Immature natural killer cell (primary cell): ENCODE measurements around the gene HCK. TPM values are rescaled to one million over a fixed set of nuclear protein-coding genes. Genes with fewer than 3 reads are reported as not detected.

ENCODE experiments used
- DNase-seq, 3 donors: peaks; one replicate each; pipeline ENCODE4 v3.0.0; 2022; ENCODE audit warnings: mixed read lengths in 1 of 3
- H3K27ac Mint-ChIP-seq, 6 donors: one replicate each; pipeline ENCODE4 v1.8.0; 2020; ENCODE audit warnings: mixed read lengths in 6 of 6, mild to moderate bottlenecking in 5 of 6, inconsistent platforms in 4 of 6, moderate library complexity in 3 of 6
- H3K27me3 Mint-ChIP-seq, 3 donors: one replicate each; pipeline ENCODE4 v1.8.0; 2020 to 2021; ENCODE audit warnings: low read depth in 3 of 3, mild to moderate bottlenecking in 3 of 3, mixed read lengths in 3 of 3, moderate library complexity in 3 of 3, inconsistent platforms in 1 of 3
- H3K36me3 Mint-ChIP-seq, 3 donors: one replicate each; pipeline ENCODE4 v1.8.0; 2020; ENCODE audit warnings: mixed read lengths in 3 of 3, inconsistent platforms in 2 of 3, mild to moderate bottlenecking in 2 of 3
- H3K4me1 Mint-ChIP-seq, 2 donors: one replicate each; pipeline ENCODE4 v1.8.0; 2020; ENCODE audit warnings: inconsistent platforms in 2 of 2, mild to moderate bottlenecking in 2 of 2, mixed read lengths in 2 of 2, moderate library complexity in 1 of 2
- H3K4me3 Mint-ChIP-seq, 5 donors: one replicate each; pipeline ENCODE4 v1.8.0; 2020; ENCODE audit warnings: mild to moderate bottlenecking in 5 of 5, mixed read lengths in 5 of 5, inconsistent platforms in 3 of 5, moderate library complexity in 3 of 5
- H3K9me3 Mint-ChIP-seq, 6 donors: one replicate each; pipeline ENCODE4 v1.8.0; 2020; ENCODE audit warnings: mild to moderate bottlenecking in 6 of 6, mixed read lengths in 6 of 6, inconsistent platforms in 4 of 6, moderate library complexity in 3 of 6
- polyA plus RNA-seq, 3 donors: library from polyadenylated mRNA; unstranded; fragments of 300-500 nt; fragmentation: Illumina TruSeq; gene quantifications; one replicate each; pipeline ENCODE4 v1.2.3, GENCODE V29; 2021

HCK gene
- polyA plus RNA-seq, 3 donors from 2014 or later, result 1.7 to 8.8 (median 7.3) TPM

DNA sequence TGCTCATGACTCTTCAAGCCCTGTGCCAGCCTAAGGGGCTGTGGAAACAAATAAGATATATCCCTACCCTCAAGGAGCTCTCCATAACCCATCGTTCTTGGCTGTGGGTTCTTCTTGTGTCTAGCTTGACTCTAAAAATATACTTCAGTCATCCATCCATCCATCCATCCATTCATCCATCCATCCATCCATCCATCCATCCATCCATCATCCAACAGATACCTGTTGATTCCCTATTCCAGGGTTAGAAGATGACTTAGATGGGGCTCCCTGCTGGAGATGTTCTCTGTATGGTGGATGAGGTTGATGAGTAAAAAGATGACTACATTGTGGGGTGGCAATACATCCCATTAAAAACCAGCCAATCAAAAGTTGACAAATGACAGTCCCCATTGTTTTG, 23.5 kb downstream of the HCK start:
- Mint-ChIP-seq H3K4me3 (no peak overlapping the region), H3K36me3 (no peaks in the 10 kb centered on the region), H3K9me3 (peaks cover 0 to 1% (median 0%) of the 10 kb centered on the region in 6 donors), H3K27ac (no peak overlapping the region), H3K27me3 (peaks cover 0 to 5% (median 4%) of the 10 kb centered on the region in 3 donors), H3K4me1 (no peaks in the 10 kb centered on the region)
- no peak for DNase-seq

DNA sequence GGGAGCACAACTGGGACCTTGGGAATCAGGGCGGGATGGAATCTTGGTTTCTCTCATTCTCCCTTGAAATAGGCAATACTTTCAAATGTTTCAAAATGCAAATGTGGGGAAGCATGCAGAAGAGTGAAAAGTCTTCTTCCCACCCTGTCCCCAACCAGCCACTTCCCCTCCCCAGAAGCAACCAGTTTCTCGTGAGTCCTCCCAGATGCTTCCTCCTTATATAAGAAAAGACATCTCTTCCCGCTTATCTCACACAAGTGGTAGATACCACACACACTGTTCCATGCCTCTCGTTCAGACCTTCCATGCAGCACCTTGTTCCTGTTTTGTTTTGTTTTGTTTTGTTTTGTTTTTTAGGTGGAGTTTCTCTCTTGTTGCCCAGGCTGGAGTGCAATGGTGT, 25.1 kb downstream of the HCK start:
- Mint-ChIP-seq H3K27me3 (peaks cover under 1 to 5% (median 4%) of the 10 kb centered on the region in 3 donors), H3K27ac (no peak overlapping the region), H3K36me3 (no peaks in the 10 kb centered on the region)

DNA sequence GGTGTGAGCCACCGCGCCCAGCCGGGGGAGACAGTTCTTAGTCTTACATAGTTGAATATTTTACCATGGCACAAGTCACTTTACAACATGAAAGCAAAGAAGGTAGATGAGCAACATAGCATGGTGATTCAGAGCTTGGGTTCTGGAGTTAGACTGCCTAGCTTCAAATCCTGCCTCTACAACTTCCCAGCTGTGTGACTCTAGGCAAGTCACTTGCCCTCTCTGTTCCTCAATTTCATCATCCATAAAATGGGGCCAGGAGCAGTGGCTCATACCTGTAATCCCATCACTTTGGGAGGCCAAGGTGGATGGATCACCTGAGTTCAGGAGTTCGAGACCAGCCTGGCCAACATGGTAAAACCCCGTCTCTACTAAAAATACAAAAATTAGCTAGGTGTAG, 26.3 kb downstream of the HCK start:
- no peak for DNase-seq
- H3K9me3 Mint-ChIP-seq, result peaks cover 0 to 1% (median 0%) of the 10 kb centered on the region in 6 donors
- H3K36me3 Mint-ChIP-seq, result no peaks in the 10 kb centered on the region
- no peak overlapping the region for H3K27ac Mint-ChIP-seq
- H3K27me3 Mint-ChIP-seq, result peaks cover 2 to 7% (median 4%) of the 10 kb centered on the region in 3 donors
- no peak overlapping the region for H3K4me3 Mint-ChIP-seq
- no peaks in the 10 kb centered on the region for H3K4me1 Mint-ChIP-seq

More for the DNA sequence above, 25.1 kb downstream of the HCK start:
- DNase-seq, result no peak
- no peaks in the 10 kb centered on the region for H3K4me1 Mint-ChIP-seq
- peaks cover 0 to 1% (median 0%) of the 10 kb centered on the region in 6 donors for H3K9me3 Mint-ChIP-seq
- H3K4me3 Mint-ChIP-seq, result no peak overlapping the region

DNA sequence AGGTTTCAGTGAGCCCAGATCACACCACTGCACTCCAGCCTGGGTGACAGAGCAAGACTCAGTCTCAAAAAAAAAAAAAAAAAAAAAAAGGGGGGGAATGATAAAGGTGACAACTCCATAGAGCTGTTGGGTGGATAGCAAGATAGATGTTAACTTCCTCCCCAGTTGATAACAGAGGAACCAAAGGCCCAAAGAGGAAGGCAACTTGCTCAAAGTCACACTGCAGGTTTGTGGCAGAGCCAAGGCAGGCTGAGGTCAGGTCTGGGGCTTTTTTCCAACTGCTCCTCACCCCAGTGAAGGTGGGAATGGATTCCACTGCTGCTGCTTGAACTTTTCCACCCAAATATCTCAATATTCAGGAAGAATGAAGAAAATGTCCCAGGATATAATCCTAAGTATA, 26.7 kb downstream of the HCK start:
- no peaks in the 10 kb centered on the region for H3K36me3 Mint-ChIP-seq

DNA sequence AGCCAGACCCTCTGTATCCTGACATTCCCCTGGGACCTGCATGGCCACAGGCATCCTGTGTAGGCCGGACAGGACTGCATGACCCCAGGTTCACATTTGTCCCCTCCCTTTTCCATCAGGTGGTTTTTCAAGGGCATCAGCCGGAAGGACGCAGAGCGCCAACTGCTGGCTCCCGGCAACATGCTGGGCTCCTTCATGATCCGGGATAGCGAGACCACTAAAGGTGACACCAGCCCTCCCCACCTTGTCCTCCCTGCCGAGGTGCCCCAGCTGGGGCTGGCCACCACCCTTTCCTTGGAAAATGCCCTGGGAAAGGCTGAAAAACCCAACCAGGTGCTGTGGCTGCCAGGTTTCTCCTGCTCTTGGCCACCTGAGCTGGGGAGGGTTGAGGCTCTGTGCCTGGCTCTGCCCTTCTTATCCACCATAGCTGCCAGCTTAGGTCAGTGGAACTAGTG, 27.6 kb downstream of the HCK start:
- Mint-ChIP-seq H3K36me3 (no peaks in the 10 kb centered on the region), H3K27ac (no peak overlapping the region), H3K9me3 (peaks cover 0 to 1% (median 0%) of the 10 kb centered on the region in 6 donors)

More for the DNA sequence above, 26.7 kb downstream of the HCK start:
- H3K27me3 Mint-ChIP-seq, result peaks cover 2 to 9% (median 4%) of the 10 kb centered on the region in 3 donors
- peaks cover 0 to 1% (median 0%) of the 10 kb centered on the region in 6 donors for H3K9me3 Mint-ChIP-seq
- no peaks in the 10 kb centered on the region for H3K4me1 Mint-ChIP-seq
- no peak for DNase-seq
- H3K4me3 Mint-ChIP-seq, result no peak overlapping the region
- no peak overlapping the region for H3K27ac Mint-ChIP-seq

DNA sequence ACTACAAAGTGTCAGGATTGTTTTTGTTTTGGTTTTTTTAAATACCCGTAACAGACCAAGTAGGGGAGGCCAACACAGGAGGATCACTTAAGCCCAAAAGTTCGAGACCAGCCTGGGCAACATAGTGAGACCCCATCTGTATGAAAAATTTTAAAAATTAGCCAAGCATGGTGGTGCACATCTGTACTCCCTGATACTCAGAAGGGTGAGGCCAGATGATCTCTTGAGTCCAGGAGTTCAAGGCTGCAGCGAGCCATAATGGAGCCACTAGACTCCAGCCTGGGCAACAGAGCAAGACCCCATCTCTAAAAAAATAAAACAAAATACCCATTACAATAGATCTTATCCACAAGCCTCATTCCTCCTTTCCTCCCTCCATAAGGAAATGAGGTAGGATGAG, 28.7 kb downstream of the HCK start:
- no peak for DNase-seq
- H3K27ac Mint-ChIP-seq, result no peak overlapping the region
- peaks cover 4 to 13% (median 4%) of the 10 kb centered on the region in 3 donors for H3K27me3 Mint-ChIP-seq
- no peaks in the 10 kb centered on the region for H3K36me3 Mint-ChIP-seq
- peaks cover 0 to 1% (median 0%) of the 10 kb centered on the region in 6 donors for H3K9me3 Mint-ChIP-seq
- H3K4me1 Mint-ChIP-seq, result no peaks in the 10 kb centered on the region
- H3K4me3 Mint-ChIP-seq, result no peak overlapping the region

More for the DNA sequence above, 27.6 kb downstream of the HCK start:
- Mint-ChIP-seq H3K4me3 (no peak overlapping the region), H3K27me3 (peaks cover 2 to 9% (median 4%) of the 10 kb centered on the region in 3 donors), H3K4me1 (no peaks in the 10 kb centered on the region)
- DNase-seq, result no peak

DNA sequence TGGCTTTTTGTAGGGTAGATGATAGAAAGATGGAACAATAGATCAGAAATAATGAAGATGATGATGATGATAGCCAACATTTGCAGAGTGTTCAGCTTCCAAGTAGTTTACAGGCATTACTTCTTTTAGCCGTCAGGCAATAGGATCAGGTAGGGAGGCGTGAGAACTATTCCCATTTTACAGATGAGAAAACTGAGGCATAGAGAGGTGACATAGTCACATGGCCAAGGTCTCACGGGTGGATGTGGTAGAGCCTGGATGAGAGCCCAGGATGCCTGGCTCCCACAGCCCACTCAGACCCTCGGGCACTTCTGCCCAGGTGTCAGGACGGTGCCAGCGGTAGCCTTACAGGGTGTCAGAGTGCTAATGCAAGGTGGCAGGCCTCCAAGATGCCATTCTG, 31.4 kb downstream of the HCK start:
- no peak overlapping the region for H3K27ac Mint-ChIP-seq
- H3K9me3 Mint-ChIP-seq, result no peaks in the 10 kb centered on the region
- H3K36me3 Mint-ChIP-seq, result no peaks in the 10 kb centered on the region
- no peak for DNase-seq
- H3K4me1 Mint-ChIP-seq, result no peaks in the 10 kb centered on the region
- peaks cover 3 to 13% (median 4%) of the 10 kb centered on the region in 3 donors for H3K27me3 Mint-ChIP-seq
- no peak overlapping the region for H3K4me3 Mint-ChIP-seq

DNA sequence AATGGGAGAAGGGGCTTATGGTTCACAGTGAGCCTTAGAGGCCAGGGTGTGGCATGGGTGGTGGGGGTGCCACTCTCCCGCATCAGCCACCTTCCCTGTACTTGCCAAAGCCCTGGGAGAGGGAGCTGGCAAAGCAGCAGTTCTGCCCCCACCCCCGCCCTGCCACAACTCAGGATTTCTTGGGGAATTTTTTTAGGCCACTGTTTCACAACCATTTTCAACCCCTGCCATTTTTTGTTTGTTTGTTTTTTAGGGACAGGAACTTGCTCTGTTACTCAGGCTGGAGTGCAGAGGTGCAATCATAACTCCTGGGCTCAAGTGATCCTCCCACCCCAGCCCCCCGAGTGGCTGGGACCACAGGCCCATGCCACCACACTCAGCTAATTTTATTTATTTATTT, 35.0 kb downstream of the HCK start:
- H3K4me1 Mint-ChIP-seq, result no peaks in the 10 kb centered on the region
- no peak overlapping the region for H3K4me3 Mint-ChIP-seq
- peaks cover 0 to 10% (median 4%) of the 10 kb centered on the region in 3 donors for H3K27me3 Mint-ChIP-seq
- H3K36me3 Mint-ChIP-seq, result no peaks in the 10 kb centered on the region
- no peak overlapping the region for H3K27ac Mint-ChIP-seq
- no peak for DNase-seq
- no peaks in the 10 kb centered on the region for H3K9me3 Mint-ChIP-seq

DNA sequence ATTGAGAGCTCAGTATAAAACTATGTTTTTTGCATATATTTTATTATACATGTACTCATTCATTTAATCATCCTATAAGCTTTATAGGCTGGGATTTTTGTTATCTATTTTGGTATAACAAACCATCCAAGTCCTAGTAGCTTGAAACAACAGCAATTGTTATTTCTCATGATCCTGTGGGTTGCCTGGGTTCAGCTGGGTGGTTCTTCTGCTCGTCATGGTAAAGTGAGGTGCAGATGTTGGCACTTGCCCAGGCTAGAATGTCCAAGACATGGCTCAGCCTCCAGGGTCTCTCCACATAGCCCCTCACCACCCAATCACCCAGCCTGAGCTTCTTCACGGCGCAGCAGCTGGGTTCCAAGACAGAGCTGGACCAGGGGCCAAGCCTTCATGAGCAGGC, 36.7 kb downstream of the HCK start:
- no peak overlapping the region for H3K4me3 Mint-ChIP-seq
- H3K36me3 Mint-ChIP-seq, result no peaks in the 10 kb centered on the region
- no peak for DNase-seq
- H3K4me1 Mint-ChIP-seq, result no peaks in the 10 kb centered on the region
- H3K27me3 Mint-ChIP-seq, result peaks cover 0 to 8% (median 2%) of the 10 kb centered on the region in 3 donors
- H3K27ac Mint-ChIP-seq, result no peak overlapping the region
- no peaks in the 10 kb centered on the region for H3K9me3 Mint-ChIP-seq

DNA sequence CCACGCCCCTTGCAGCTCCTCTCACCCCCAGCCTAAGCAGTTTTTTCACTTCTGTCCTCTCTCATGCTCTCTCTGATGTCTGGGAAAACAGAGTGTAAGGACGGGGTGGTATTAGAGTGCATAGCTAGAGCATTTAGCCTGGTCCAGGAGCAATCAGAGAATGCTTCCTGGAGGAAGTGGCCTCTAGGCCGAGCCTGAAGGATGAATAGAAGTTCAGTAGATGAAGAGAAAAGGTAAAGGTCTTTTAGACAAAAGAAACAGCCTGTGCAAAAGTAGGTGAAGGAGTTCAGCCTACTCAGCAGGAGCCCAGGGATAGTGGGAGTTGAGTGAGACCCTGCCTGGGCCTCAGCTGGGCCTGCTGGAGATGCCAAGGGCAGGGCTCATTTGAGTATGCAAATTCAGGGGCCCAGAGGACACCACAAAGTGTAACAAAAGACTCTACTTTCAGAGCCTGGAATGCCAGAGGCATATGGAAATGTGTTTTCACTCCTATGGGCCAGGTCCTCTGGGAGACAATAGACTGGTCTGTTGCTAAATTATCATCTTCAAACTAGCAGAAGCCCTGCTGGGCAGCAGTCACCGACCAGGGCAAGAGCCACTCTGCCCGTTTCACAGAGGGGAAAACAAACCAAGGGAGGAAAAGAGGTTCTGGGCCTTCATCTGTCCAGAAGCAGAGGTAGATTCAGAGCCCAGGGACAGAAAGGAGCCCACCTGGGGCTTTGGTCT, 37.8 kb downstream of the HCK start:
- Mint-ChIP-seq H3K9me3 (no peaks in the 10 kb centered on the region), H3K4me3 (no peak overlapping the region), H3K4me1 (no peaks in the 10 kb centered on the region), H3K27ac (no peak overlapping the region), H3K27me3 (peaks cover 0 to 8% (median 2%) of the 10 kb centered on the region in 3 donors), H3K36me3 (no peaks in the 10 kb centered on the region)
- DNase-seq, result no peak

DNA sequence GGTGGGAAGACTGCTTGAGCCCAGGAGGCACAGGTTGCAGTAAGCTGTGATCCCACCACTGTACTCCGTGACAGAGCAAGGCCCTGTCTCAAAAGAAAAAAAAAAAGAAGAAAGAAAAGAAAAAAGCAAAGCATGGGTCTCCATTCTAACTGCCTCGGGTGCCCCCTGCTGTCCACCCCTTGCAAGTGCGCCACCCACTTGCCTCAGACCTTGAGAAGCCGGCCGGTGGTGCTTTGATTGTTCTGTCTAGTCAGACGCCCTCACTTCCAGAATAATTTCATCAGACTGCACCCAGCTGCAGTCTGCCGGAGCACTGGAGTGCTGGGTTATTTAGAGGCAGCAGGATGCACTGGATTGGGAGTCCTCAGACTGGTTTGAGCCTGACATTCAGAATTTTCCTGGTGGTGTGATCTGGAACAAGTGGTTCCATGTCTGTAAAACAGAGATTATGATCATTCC, 39.9 kb downstream of the HCK start:
- no peak overlapping the region for H3K27ac Mint-ChIP-seq
- no peak overlapping the region for H3K4me3 Mint-ChIP-seq
- H3K36me3 Mint-ChIP-seq, result no peaks in the 10 kb centered on the region
- H3K27me3 Mint-ChIP-seq, result peaks cover 0 to 4% (median 0%) of the 10 kb centered on the region in 3 donors
- H3K9me3 Mint-ChIP-seq, result no peaks in the 10 kb centered on the region
- DNase-seq, result peak; percentile 39 to 56 (median 45)
- no peaks in the 10 kb centered on the region for H3K4me1 Mint-ChIP-seq

DNA sequence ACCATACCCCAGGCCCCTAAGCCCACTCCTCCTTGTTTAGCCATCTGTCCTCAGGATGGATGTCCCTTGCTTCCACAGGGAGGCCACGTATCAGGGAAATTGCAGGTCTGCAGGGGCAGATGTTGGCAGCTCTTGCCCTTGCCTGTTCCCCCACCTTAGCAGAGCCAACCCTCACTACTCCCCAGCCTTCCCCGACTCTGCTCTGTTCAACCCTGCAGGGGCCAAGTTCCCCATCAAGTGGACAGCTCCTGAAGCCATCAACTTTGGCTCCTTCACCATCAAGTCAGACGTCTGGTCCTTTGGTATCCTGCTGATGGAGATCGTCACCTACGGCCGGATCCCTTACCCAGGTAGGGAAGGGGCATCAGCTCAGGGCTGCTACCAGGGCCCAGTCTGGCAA, 46.7 kb downstream of the HCK start:
- no peak for DNase-seq
- peaks cover 4 to 12% (median 4%) of the 10 kb centered on the region in 3 donors for H3K27me3 Mint-ChIP-seq
- no peaks in the 10 kb centered on the region for H3K9me3 Mint-ChIP-seq
- no peaks in the 10 kb centered on the region for H3K36me3 Mint-ChIP-seq
- H3K4me3 Mint-ChIP-seq, result no peak overlapping the region
- H3K27ac Mint-ChIP-seq, result no peak overlapping the region
- H3K4me1 Mint-ChIP-seq, result no peaks in the 10 kb centered on the region

DNA sequence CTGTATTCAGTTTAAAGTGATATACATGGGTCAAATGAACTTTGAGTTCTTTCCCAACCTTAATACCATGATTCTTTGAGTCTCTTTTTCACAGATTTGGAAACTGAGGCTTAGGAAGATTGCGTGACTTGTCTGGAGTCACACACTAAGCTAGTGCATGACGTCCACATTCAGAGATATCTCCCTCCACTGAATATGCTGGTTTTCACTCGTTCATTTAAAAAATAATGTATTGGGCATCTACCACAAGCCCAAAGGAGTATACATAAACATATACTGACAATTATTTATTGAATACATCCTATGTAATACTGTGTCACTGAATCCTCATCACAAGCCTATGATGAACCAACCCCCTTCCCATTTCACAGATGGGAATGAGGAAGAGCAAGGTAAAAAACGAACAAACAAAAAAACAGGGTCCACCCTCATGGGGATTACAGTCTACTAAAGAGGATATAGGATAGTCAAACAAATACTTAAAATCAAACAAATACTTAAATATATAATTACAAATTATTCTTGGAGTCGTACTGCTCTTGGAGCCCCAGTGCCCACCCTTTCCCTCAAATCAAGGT, 56.9 kb downstream of the HCK start:
- Mint-ChIP-seq H3K9me3 (peaks cover 0 to 1% (median 0%) of the 10 kb centered on the region in 6 donors), H3K4me1 (peaks cover 25 to 45% of the 10 kb centered on the region in 2 donors), H3K27ac (peak overlapping the region in 5 of 6 donors; percentile 55 to 100 (median 99)), H3K4me3 (peak overlapping the region; percentile 93 to 100 (median 96)), H3K27me3 (peaks cover 2 to 11% (median 8%) of the 10 kb centered on the region in 3 donors), H3K36me3 (no peaks in the 10 kb centered on the region)
- DNase-seq, result no peak
